Activated naive CD4-positive, alpha-beta T cell treated with anti-CD3 and anti-CD28 coated beads for 36 hours (primary cell): ENCODE measurements around the gene ALK. TPM values are rescaled to one million over a fixed set of nuclear protein-coding genes. Genes with fewer than 3 reads are reported as not detected.

Experiments
- CTCF ChIA-PET: fragments of 350-600 bp; sonication (Branson Sonifier 250); formaldehyde crosslinking; loops from one replicate; lab custom pipeline; 2021; ENCODE audit warnings: antibody characterized with exemption; lab: Charles Lee
- DNase-seq: peaks from one replicate; pipeline ENCODE4 v3.0.0-alpha.2; 2020
- H3K27ac Mint-ChIP-seq: one replicate; pipeline ENCODE4 v1.8.0; 2021; ENCODE audit warnings: mild to moderate bottlenecking, mixed read lengths
- H3K27me3 Mint-ChIP-seq: one replicate; pipeline ENCODE4 v1.8.0; 2021; ENCODE audit warnings: low read depth, mixed read lengths
- H3K36me3 Mint-ChIP-seq: one replicate; pipeline ENCODE4 v1.8.0; 2021; ENCODE audit warnings: low read depth, mixed read lengths
- H3K4me1 Mint-ChIP-seq: one replicate; pipeline ENCODE4 v1.8.0; 2021; ENCODE audit warnings: low read depth, mixed read lengths
- H3K4me3 Mint-ChIP-seq: one replicate; pipeline ENCODE4 v1.8.0; 2021; ENCODE audit warnings: mild to moderate bottlenecking, moderate library complexity, mixed read lengths
- H3K9me3 Mint-ChIP-seq: one replicate; pipeline ENCODE4 v1.8.0; 2021; ENCODE audit warnings: mixed read lengths
- intact Hi-C: fragments of 100-400 bp; cut with micrococcal nuclease; formaldehyde crosslinking; loops from one replicate; pipeline ENCODE4 v1.15.1; 2023
- total RNA-seq, 2 experiments: library from RNA; stranded (reverse); gene quantifications; one replicate each; pipeline ENCODE4 v1.2.3, GENCODE V29; 2021

ALK gene
- total RNA-seq, 2 experiments from 2014 or later, result not detected

GRCh38 chr2:29273004-29273684 is 648.2 kb downstream of the ALK start:
- Mint-ChIP-seq H3K27me3 (peaks cover 6% of the 10 kb centered on the region), H3K27ac (no peak overlapping the region), H3K9me3 (no peaks in the 10 kb centered on the region), H3K4me1 (no peaks in the 10 kb centered on the region), H3K4me3 (no peak overlapping the region), H3K36me3 (no peaks in the 10 kb centered on the region)
- CTCF ChIA-PET, result interaction anchor here (0.8 kb wide), 1 partner anchor 36 kb away, joined by 3 read pairs; no protein-coding TSS in a partner anchor
- DNase-seq, result no peak
- intact Hi-C loops, result no loop called here

GRCh38 chr2:29272311-29272710 is 649.1 kb downstream of the ALK start:
- Mint-ChIP-seq H3K9me3 (no peaks in the 10 kb centered on the region), H3K4me1 (no peaks in the 10 kb centered on the region), H3K4me3 (no peak overlapping the region), H3K36me3 (no peaks in the 10 kb centered on the region), H3K27me3 (peaks cover 6% of the 10 kb centered on the region), H3K27ac (no peak overlapping the region)
- CTCF ChIA-PET, result interaction anchor here (0.8 kb wide), 1 partner anchor 37 kb away, joined by 3 read pairs; no protein-coding TSS in a partner anchor
- no peak for DNase-seq
- intact Hi-C loops, result no loop called here

GRCh38 chr2:29270701-29271121 is 650.7 kb downstream of the ALK start:
- CTCF ChIA-PET, result no interaction called here
- no peaks in the 10 kb centered on the region for H3K36me3 Mint-ChIP-seq
- peaks cover 6% of the 10 kb centered on the region for H3K27me3 Mint-ChIP-seq
- no peaks in the 10 kb centered on the region for H3K9me3 Mint-ChIP-seq
- intact Hi-C loops, result no loop called here
- no peak for DNase-seq
- H3K4me1 Mint-ChIP-seq, result no peaks in the 10 kb centered on the region
- H3K27ac Mint-ChIP-seq, result no peak overlapping the region
- no peak overlapping the region for H3K4me3 Mint-ChIP-seq

GRCh38 chr2:29269765-29270109 is 651.6 kb downstream of the ALK start:
- Mint-ChIP-seq H3K36me3 (no peaks in the 10 kb centered on the region), H3K4me1 (no peaks in the 10 kb centered on the region), H3K27ac (no peak overlapping the region), H3K4me3 (no peak overlapping the region), H3K9me3 (no peaks in the 10 kb centered on the region), H3K27me3 (peaks cover 4% of the 10 kb centered on the region)
- DNase-seq, result no peak
- intact Hi-C loops, result no loop called here
- CTCF ChIA-PET, result no interaction called here

- no peaks in the 10 kb centered on the region for H3K4me1 Mint-ChIP-seq
- intact Hi-C loops, result no loop called here
- CTCF ChIA-PET, result no interaction called here
- H3K9me3 Mint-ChIP-seq, result no peaks in the 10 kb centered on the region
- no peak overlapping the region for H3K27ac Mint-ChIP-seq
- DNase-seq, result no peak
- no peaks in the 10 kb centered on the region for H3K36me3 Mint-ChIP-seq
- peaks cover 4% of the 10 kb centered on the region for H3K27me3 Mint-ChIP-seq
- H3K4me3 Mint-ChIP-seq, result no peak overlapping the region
Measured at GRCh38 chr2:29269095-29269764, 652.2 kb downstream of the ALK start.

GRCh38 chr2:29267720-29268119 is 653.7 kb downstream of the ALK start:
- H3K4me1 Mint-ChIP-seq, result no peaks in the 10 kb centered on the region
- intact Hi-C loops, result no loop called here
- H3K9me3 Mint-ChIP-seq, result no peaks in the 10 kb centered on the region
- CTCF ChIA-PET, result no interaction called here
- no peak for DNase-seq
- H3K36me3 Mint-ChIP-seq, result no peaks in the 10 kb centered on the region
- no peak overlapping the region for H3K4me3 Mint-ChIP-seq
- H3K27ac Mint-ChIP-seq, result no peak overlapping the region
- H3K27me3 Mint-ChIP-seq, result no peaks in the 10 kb centered on the region

DNA sequence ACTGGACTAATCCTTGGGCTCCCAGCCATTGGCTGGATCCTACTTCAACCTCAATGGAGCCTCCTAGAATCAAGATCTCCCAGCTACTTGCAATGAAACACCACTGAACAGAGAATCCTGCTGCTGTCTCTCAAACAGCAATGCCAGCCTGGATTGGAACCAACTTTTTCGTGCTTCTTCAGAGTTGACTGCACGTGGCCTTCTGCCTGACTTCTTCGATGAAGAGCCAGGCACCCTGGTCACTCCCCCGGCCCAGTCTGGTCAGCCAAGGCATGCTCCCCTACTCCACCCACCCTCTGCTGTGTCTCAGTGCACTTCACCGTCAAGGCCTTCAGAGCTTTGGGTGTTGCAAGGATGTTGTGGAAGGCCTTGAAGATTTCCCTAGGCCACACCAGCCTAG is 657.5 kb downstream of the ALK start:
- no peak for DNase-seq
- Mint-ChIP-seq H3K27me3 (peaks cover 6% of the 10 kb centered on the region), H3K4me1 (no peaks in the 10 kb centered on the region), H3K27ac (no peak overlapping the region), H3K4me3 (no peak overlapping the region), H3K9me3 (no peaks in the 10 kb centered on the region), H3K36me3 (no peaks in the 10 kb centered on the region)
- CTCF ChIA-PET, result interaction anchor here (0.6 kb wide), 1 partner anchor 306 kb away, joined by 3 read pairs; no protein-coding TSS in a partner anchor
- intact Hi-C loops, result no loop called here

DNA sequence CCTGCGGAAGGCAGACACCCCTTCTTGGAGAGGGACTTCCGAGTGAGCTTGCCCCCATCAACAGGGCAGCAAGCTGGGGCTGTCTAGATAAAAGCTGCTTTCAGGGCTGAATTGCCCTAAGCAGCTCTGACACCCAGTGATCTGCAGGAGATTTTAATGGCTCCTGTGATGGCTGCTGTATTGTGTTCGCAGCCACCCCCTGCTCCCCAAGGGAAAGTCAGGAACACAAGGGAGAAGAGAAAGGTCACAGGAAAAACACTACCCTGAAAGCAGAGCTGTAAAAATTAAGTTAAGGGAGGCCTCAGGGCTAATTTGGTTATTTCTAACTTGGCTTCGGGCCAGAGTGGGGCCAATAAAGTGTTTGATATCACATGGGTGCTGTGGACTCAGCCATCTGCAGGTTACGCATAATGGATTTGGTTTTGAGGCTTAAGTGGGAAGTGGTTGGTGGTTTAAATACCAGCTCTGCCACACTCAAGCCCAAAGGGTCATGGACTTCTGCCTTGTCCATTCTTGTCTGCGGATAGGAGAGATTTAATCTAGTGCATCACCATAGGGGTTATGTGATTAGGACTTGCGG is 658.6 kb downstream of the ALK start:
- no peak for DNase-seq
- Mint-ChIP-seq H3K4me3 (no peak overlapping the region), H3K27me3 (peaks cover 6% of the 10 kb centered on the region), H3K36me3 (no peaks in the 10 kb centered on the region), H3K9me3 (no peaks in the 10 kb centered on the region), H3K27ac (no peak overlapping the region), H3K4me1 (no peaks in the 10 kb centered on the region)
- intact Hi-C loops, result no loop called here
- CTCF ChIA-PET, result no interaction called here

GRCh38 chr2:29261003-29261402 is 660.4 kb downstream of the ALK start:
- CTCF ChIA-PET, result no interaction called here
- Mint-ChIP-seq H3K4me1 (no peaks in the 10 kb centered on the region), H3K4me3 (no peak overlapping the region), H3K27me3 (peaks cover 8% of the 10 kb centered on the region), H3K27ac (no peak overlapping the region), H3K36me3 (no peaks in the 10 kb centered on the region), H3K9me3 (no peaks in the 10 kb centered on the region)
- intact Hi-C loops, result no loop called here
- DNase-seq, result no peak

DNA sequence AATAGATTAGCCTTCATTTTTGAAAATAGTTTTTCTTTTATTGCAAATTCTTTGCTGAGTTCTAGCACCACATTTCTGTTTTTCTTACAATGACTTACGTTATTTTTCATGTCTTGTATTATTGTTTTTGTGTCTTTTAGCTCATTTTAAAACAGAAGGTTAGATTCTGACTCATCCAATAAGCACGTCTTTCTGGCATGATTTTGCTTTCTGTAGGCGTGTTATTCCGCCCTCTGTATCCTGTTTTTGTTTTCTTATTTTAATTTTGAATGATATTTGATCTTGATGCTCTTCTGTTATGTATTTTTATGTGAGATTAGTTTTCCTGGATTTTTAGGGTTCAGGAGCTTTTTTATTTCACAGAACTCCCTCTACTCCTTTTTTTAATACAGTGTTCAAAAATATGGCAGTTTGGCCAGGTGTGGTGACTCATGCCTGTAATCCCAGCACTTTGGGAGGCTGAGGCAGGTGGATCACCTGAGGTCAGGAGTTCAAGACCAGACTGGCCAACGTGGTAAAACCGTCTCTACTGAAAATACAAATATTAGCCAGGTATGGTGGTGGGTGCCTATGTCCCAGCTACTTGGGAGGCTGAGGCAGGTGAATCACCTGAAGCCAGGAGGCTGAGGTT is 661.1 kb downstream of the ALK start:
- Mint-ChIP-seq H3K4me3 (no peak overlapping the region), H3K36me3 (no peaks in the 10 kb centered on the region), H3K27ac (no peak overlapping the region), H3K27me3 (peaks cover 8% of the 10 kb centered on the region), H3K9me3 (no peaks in the 10 kb centered on the region), H3K4me1 (no peaks in the 10 kb centered on the region)
- intact Hi-C loops, result no loop called here
- CTCF ChIA-PET, result interaction anchor here (0.7 kb wide), 1 partner anchor 23 kb away, joined by 3 read pairs; no protein-coding TSS in a partner anchor
- no peak for DNase-seq

GRCh38 chr2:29259221-29259620 is 662.2 kb downstream of the ALK start:
- Mint-ChIP-seq H3K9me3 (no peaks in the 10 kb centered on the region), H3K4me1 (no peaks in the 10 kb centered on the region), H3K27ac (no peak overlapping the region), H3K36me3 (no peaks in the 10 kb centered on the region), H3K4me3 (no peak overlapping the region), H3K27me3 (peaks cover 11% of the 10 kb centered on the region)
- DNase-seq, result no peak
- intact Hi-C loops, result no loop called here
- CTCF ChIA-PET, result no interaction called here

- Mint-ChIP-seq H3K4me1 (no peaks in the 10 kb centered on the region), H3K27ac (no peak overlapping the region), H3K4me3 (no peak overlapping the region), H3K27me3 (peaks cover 11% of the 10 kb centered on the region), H3K36me3 (no peaks in the 10 kb centered on the region), H3K9me3 (no peaks in the 10 kb centered on the region)
- DNase-seq, result no peak
- intact Hi-C loops, result no loop called here
- CTCF ChIA-PET, result no interaction called here
Measured at GRCh38 chr2:29255004-29255403, 666.4 kb downstream of the ALK start.
